ENCODE measurements around the gene GALNT12.

DNA sequence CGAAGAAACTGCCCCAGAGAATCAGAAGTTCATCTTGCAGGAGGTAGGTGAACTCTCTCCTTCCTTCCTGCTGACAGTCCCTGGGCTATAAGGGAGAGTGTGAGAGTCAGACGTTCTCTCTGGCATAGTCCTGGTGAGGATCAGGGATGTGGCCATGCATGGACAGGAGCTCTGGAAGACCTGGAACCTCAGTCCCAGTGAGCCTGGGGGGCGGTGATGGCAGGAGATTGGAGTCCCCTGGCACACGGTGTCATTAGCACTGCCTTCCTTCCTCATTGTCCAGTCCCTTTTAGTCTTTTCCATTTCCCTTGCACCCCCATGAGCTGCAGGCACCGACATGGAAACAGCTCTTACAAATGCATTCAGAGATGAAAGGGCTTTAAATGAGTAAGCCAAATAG, 38.6 kb downstream of the GALNT12 start:
- TF ChIP-seq, protein P1, sequence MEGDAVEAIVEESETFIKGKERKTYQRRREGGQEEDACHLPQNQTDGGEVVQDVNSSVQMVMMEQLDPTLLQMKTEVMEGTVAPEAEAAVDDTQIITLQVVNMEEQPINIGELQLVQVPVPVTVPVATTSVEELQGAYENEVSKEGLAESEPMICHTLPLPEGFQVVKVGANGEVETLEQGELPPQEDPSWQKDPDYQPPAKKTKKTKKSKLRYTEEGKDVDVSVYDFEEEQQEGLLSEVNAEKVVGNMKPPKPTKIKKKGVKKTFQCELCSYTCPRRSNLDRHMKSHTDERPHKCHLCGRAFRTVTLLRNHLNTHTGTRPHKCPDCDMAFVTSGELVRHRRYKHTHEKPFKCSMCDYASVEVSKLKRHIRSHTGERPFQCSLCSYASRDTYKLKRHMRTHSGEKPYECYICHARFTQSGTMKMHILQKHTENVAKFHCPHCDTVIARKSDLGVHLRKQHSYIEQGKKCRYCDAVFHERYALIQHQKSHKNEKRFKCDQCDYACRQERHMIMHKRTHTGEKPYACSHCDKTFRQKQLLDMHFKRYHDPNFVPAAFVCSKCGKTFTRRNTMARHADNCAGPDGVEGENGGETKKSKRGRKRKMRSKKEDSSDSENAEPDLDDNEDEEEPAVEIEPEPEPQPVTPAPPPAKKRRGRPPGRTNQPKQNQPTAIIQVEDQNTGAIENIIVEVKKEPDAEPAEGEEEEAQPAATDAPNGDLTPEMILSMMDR (IDR thresholded peaks at IDR 0.05; ENCODE audit: low read length), result no peak
- TF ChIP-seq EZH2 (IDR thresholded peaks at IDR 0.05; ENCODE audit: borderline replicate concordance, low read length), result no peak
